HG03457 (cell line): Measurements from ENCODE around the gene CHRNA4.
"Not testable (repeated sequence)": the region's sequence is repeated elsewhere in the genome, so short reads cannot be mapped to it uniquely, and the experiment has no call there.

Experiments
- ATAC-seq: cut with Tn5 transposase; IDR thresholded peaks from one replicate; pipeline ENCODE4 v1.9.1; 2021; ENCODE audit warnings: moderate number of reproducible peaks; ENCODE audit not compliant: unreplicated experiment

Gene CHRNA4

GRCh38 chr20:63350597-63351325 lies 10.4 kb downstream of the CHRNA4 start:
- no peak for ATAC-seq

DNA sequence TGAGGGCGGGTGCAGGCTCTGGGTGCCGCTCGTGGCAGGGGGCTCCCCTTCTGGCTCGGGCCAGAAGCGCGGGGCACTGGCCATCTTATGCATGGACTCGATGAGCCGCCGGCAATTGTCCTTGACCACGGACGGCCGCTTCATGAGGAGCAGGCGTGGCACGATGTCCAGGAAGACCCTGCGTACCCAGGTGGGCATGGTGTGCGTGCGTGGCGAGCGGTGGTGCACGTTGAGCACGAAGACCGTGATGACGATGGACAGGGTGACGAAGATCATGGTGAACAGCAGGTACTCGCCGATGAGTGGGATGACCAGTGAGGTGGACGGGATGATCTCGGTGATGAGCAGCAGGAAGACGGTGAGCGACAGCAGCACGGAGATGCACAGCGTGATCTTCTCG lies 11.0 kb downstream of the CHRNA4 start:
- ATAC-seq = no peak

GRCh38 chr20:63349516-63349895 lies 11.6 kb downstream of the CHRNA4 start:
- no peak for ATAC-seq

- ATAC-seq = no peak
Observed at GRCh38 chr20:63348828-63349515, 12.2 kb downstream of the CHRNA4 start.

DNA sequence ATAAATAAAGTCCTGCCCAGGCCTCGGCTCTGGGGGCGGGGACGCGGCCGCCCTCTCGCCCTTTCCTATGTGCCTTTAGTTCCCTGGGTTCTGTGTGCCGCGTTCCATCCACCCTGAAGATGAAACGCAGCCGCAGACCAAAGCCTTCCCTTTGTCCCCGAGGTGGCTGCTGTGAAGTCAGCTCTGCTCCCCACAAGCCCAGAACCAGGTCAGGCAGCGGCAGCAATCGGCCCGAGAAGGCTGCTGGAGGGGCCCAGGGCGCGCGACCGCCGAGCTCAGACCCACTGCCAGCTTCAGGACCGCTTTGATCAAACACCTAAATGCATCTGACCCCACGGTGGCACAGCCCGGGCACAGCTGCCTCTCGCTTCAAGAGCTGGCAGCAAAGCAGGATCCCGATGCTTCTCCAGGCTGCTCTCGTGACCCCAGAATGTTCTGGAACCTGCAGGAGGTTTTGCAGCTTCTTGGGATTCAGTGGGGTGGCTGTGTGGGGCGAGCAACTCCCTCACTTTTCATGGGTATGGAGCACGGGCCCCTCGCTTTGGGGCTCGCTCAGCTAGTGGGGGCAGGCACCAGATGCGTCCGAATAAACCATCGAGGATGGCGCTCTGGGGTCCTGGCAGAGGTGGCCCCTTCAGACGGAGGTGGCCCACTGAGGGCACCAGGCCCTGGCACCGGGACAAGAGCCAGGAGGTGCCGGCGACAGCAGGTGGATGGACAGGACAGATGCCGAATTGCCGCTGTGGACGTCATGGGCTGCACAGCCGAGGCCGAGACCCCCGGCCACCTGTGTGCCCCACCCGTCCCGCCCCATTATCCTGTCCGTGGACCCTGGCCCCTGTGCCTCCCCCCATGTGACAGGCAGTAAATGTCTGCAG lies 13.0 kb downstream of the CHRNA4 start:
- ATAC-seq = no peak

DNA sequence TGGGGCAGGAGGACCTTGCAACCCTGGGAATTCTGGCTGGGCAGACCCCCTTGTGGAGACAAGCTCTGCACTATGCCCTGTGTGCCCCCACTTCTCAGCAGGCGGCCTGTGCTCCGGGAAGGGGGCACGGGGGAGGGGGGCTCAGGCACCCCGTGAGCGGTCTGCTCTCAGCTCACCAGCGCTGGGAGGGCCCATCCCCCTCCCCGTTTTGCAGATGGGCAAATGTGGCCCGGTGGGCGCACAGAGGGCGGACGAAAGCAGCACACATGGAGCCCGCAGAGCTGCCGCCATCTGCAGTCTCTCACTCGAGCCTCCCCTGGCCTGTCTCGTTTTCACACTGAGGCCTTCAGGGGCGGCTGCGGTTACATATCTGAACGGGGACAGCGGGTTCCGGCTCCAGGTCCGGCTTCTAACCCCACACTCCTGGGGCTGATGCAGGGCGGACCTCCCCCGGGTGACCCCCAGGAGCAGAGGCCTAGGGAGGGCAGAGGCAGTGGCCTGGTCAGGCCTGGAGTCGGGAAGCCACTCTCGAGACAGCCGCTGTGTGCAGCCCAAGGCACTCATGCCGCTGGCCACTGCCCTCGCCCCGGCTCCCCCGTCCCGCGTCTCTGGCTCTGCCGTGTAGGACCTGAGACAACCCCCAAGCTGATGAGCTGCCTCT lies 13.9 kb downstream of the CHRNA4 start:
- ATAC-seq = no peak

DNA sequence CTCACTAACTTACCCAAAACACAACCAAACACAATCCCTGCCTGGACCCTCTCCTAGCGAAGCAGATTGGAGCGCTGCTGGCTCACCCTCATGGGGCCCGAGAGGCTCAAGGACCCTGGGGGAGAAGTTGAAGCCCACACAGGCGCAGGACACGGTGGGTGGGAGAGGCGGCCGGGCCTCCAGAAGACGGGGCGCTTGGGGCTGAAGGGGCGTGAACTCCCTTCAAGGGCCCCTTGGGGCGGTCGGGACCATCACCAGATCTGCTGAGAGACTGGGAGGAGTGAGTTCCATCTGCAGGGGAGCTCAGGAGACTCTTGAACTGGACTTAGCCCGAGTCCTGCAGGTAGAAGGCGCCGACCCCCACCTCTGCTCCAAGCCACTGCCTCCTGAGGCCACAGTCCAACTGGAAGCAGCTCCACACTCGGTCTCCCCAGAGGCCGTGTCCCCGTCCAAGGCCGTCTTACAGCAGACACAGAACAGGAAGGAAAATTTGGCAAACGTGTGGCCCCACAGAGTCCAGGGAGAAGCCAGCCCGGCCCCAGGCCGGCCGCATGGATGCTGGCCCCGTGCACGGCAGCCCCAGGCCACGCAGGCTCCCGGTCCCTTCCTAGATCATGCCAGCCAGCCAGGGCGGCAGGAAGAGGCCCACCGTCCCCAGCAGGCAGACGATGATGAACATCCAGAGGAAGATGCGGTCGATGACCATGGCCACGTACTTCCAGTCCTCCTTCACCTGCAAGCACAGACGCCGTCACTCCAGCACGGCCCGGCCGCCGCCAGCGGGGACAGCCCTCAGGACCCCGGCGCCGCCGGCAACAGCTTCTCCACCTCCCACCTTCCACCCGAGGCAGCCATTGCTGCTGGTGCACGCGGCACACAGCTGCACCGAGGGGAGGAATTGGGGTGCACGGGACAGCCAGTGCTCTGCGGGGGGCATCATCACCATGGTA lies 14.7 kb downstream of the CHRNA4 start:
- ATAC-seq = no peak

DNA sequence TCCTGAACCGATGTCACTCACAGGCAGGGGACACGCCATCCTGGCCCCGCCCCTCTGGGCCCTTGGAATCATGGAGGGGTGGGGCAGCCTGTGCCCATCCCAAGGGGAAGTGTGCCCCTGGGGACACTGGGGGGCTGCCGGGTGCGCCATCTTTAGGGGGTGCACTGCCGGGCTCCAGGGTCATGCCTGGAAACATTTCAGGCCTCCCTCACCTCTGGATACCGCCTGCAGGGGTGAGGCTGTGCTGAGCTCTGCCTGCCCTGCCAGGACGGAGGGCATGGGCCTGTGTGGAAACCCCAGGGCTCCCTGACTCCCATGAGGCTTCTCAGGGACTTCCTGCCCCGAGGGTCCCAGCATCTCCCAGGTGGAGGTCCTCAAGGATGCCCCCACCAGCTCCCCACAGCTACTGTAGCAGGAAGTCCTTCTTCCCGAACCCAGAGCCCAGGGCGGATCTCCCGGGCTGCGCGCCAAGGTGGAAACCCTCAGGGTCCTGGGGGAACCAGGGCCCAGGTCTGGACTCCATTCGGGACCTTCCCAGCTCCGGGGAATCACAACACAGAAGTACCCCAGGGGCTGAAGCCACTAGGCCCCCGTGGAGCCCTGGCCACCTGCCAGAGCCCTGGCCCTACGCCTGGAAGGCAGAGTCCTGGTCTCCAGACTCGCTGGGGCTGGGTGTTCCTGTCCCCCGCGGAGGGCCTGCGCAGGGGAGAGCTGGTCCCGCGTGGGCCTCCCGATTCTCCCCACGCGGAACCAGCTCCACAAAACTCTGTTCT lies 15.6 kb downstream of the CHRNA4 start:
- ATAC-seq = no peak

DNA sequence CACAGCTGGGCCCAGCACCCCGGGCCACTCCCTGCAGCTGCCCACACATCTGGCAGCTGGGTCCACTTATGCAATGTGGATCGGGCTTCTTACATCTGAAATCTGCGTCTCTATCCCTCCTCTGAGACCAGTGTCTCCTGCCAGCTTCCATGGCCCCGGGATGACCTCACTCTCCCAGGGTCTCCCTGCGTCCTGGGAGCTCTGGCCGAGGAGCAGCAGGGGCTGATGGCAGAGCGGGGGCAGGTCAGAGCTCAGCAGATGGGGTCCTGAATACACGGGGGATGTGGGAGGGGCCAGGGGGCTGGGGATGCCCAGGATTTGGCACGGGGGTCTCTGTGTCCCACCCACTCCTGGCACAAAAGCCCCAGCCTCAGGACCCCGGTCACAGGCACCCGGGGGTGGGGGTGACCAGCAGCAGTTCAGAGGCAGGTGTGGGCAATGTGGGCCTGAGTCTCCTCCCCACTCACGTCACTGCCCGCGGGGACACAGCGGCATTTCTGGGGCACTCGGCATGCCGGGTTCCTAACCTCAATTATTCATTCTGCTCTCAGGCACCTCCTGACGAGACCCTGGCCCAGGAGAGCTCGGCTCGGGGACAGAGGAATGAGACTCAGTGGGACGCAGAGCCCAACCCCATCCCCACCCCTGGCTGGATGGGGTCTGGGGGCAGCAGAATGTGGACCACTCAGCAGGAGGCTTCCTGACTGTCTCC lies 16.4 kb downstream of the CHRNA4 start:
- no peak for ATAC-seq

DNA sequence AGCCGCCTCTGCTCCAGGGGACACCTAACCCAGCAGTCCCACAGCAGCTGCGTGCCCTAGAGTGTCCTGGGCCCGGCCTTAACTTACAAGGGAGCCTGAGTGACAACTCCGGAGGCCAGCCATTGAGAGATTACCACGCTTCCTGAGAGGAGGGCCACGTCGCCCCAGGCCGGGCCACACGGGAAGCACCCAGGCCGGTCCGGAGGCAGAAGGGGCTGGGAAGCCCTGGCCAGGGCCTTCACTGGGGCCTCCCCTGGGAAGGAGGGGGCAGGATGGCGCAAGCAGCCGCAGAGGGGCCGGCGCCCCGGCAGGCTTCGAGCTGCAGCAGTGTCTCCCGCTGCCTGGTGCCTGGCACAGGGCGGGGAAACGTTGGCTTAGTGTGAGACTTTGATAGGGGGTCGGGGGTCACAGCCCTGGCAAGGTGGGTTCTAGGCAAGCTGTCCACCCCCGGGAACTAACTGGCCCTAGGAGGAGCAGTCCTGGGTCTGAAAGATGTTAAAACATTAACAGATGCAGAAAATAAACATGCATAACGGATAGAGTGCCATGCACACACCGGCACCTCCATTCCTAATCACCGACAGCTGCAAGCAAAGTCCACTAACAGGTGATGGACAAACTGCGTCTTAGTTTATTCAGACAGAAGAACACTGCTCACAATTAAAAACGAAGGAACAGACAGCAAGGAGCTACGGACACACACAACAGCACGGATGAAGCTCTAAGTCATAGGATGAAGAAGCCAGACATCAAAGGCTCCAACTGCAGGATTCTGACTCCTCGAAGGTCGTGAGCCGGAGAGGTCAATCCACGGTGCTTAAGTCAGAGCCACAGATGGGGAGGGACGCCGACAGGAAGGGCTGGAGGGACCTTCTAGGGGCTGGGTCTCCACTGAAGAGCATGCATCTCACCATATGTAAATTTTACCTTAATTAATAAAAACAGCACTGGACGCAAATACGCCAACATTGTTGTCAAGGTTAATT lies 17.4 kb downstream of the CHRNA4 start:
- no peak for ATAC-seq

- ATAC-seq = no peak
Observed at GRCh38 chr20:63342561-63343459, 18.3 kb downstream of the CHRNA4 start.

GRCh38 chr20:63340158-63340688 lies 20.9 kb downstream of the CHRNA4 start:
- ATAC-seq = not testable (repeated sequence)

- ATAC-seq = not testable (repeated sequence)
Observed at GRCh38 chr20:63339154-63340094, 21.7 kb downstream of the CHRNA4 start.

DNA sequence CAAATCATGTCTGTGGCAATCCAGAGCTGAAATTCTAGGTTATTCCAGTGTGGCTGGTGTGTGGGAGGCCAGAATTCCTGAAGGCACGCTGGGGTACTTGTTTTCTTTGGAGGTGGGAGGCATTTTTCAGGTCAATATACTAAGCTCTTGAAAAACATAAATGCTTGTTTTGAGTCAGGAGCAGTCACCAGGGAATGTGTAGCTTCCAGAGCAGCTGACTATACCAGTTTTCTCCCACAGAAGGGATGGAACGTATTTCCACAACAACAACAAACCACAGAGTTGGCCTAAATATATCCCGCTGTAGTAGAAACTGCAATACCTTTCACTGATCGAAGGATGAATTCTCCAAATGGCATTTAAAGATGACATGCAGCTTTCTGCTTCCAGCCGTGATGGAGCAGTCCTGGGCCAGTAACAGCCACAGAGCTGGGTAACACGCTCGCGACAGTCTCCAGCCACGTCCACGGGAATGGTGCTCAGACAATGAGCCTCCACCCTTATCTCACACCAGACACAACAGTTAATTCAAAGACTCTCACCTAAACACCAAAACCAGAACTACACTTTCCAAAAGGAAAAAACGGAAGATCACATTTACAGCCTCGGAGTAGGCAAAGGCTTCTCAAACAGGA lies 23.2 kb downstream of the CHRNA4 start:
- ATAC-seq = no peak
